ENCODE results near the gene CD300LB. TPM values are rescaled to one million over a fixed set of nuclear protein-coding genes. Genes with fewer than 3 reads are reported as not detected.

Gene CD300LB
- total RNA-seq, 1 donor from 2014 or later: not detected

DNA sequence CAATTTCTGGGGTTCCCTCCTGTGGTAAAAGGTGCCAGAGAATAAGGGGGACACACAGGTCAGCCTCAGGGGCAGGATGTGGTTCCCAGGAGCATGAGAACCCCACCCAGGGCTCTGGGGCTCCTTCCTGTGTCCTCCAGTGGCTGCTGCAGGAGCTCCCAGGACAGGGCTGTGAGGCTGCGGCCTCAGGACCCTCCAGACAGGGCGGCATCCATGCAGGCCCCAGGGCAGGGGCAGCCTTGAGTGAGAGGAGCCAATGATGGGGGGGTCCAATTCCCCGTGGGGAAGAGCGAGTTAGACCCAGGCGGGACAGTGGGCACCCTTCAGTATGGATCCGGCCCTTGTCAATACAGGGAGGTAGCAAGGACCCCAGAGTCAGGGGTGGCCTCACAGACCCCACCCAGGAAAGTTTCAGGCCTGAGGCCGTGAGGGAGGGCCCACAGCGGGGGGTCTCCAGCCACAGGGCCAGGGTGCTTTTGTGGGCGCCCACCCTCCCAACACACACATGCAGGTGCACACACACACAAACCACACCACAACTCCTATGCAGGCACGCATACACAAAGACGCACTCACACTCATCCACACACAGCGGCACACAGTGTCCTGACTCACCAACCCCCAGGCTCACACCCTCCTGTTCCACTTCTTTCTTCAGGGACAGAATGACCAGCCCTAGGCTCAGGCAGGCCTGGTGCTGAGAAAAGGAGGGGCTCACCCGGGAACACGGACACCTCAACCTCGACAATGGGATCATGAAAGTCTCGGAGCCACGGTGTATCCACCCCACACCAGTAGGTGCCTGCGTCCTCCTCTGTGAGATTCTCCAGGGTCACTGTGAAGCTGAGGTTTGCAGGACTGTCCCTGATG lies 12.9 kb upstream of the CD300LB start:
- TF ChIP-seq, protein P1, sequence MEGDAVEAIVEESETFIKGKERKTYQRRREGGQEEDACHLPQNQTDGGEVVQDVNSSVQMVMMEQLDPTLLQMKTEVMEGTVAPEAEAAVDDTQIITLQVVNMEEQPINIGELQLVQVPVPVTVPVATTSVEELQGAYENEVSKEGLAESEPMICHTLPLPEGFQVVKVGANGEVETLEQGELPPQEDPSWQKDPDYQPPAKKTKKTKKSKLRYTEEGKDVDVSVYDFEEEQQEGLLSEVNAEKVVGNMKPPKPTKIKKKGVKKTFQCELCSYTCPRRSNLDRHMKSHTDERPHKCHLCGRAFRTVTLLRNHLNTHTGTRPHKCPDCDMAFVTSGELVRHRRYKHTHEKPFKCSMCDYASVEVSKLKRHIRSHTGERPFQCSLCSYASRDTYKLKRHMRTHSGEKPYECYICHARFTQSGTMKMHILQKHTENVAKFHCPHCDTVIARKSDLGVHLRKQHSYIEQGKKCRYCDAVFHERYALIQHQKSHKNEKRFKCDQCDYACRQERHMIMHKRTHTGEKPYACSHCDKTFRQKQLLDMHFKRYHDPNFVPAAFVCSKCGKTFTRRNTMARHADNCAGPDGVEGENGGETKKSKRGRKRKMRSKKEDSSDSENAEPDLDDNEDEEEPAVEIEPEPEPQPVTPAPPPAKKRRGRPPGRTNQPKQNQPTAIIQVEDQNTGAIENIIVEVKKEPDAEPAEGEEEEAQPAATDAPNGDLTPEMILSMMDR (conservative IDR thresholded peaks at IDR 0.05; ENCODE audit: low read depth, low read length): no peak
- H3K4me3 ChIP-seq (ENCODE audit: low read depth, low read length): no peak overlapping the region
- no peak for DNase-seq (ENCODE audit: low read depth)

GRCh38 chr17:74543406-74543805 lies 12.1 kb upstream of the CD300LB start:
- TF ChIP-seq, protein P1 (conservative IDR thresholded peaks at IDR 0.05; ENCODE audit: low read depth, low read length): no peak
- H3K4me3 ChIP-seq (ENCODE audit: low read depth, low read length): no peak overlapping the region
- DNase-seq (ENCODE audit: low read depth): no peak

GRCh38 chr17:74542727-74543383 lies 11.6 kb upstream of the CD300LB start:
- no peak overlapping the region for H3K4me3 ChIP-seq (ENCODE audit: low read depth, low read length)
- DNase-seq (ENCODE audit: low read depth): no peak
- TF ChIP-seq, protein P1 (conservative IDR thresholded peaks at IDR 0.05; ENCODE audit: low read depth, low read length): no peak

- TF ChIP-seq, protein P1 (conservative IDR thresholded peaks at IDR 0.05; ENCODE audit: low read depth, low read length): no peak
- H3K4me3 ChIP-seq (ENCODE audit: low read depth, low read length): no peak overlapping the region
- no peak for DNase-seq (ENCODE audit: low read depth)
These were observed 10.9 kb upstream of the CD300LB start for GRCh38 chr17:74542166-74542565.

DNA sequence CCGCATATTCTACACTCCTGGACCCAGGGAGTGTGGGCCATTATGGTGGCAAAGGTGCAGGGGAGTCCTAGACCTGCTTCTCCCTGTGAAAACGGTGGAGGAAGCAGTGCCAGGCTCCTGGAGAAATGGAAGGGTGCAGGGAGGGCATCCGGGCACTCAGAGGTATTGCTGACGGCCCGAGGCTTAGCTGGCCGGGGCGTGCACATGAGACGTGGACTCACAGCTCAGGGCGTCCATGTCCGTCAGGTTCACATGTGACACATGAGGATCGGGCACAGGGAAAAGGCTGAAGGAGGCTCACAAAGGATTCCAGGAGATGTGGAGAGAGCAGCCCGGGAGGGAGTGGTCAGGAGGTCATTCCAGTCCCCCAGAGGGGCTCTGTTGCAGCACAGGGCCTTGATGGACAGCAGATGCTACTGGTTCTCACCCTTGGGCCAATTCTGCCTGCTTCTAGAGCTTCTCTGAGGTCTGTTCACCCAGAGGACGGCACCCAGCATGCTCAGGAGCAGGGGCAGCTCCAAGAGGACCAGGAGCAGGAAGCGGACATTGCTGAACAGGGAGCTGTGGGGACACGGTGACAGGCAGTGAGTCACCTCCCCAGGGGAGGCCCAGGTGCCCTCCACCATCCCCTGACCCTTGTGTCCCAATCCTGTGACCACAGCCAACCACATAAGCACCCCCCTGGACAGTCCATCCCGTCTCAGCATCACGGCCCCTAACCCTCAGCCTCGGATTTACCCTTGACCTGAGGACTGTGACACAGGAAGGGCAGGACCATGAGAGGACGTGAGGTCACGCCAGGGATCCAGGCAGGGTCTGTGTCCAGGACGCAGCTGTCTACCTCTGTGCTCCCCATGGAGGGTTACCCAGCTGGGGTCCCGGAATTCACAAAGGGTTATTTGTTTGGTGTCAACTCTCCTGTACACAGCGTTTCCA lies 10.2 kb upstream of the CD300LB start:
- no peak overlapping the region for H3K4me3 ChIP-seq (ENCODE audit: low read depth, low read length)
- DNase-seq (ENCODE audit: low read depth): no peak
- TF ChIP-seq, protein P1 (conservative IDR thresholded peaks at IDR 0.05; ENCODE audit: low read depth, low read length): no peak

DNA sequence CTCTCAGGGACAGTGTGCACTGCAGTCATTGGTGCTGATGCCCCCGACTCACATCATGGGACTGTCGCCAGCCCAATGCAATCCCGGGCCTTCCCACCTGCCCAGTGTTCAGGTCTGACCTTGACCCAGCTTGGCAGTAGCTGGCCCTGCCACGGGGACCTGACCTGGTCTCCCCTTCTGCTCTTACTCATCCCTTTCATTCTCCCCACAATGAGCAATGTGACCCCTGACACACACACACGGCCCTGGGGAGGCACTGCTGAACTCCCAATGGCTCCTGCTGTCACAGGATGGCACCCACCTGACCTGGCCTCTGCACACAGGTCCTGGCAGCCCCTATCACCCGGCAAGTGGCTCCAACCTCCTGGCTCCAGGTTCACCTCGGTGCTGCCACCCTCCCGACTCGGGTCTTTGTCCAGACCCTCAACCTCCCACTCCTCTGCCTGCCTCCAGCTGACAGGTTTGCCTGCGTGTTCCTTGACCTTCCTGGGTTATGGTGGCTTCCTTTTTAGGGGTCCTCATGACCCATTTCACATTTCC lies 8.1 kb upstream of the CD300LB start:
- no peak for DNase-seq (ENCODE audit: low read depth)
- no peak overlapping the region for H3K4me3 ChIP-seq (ENCODE audit: low read depth, low read length)
- TF ChIP-seq, protein P1 (conservative IDR thresholded peaks at IDR 0.05; ENCODE audit: low read depth, low read length): no peak

Measured in epithelial cell of proximal tubule (primary cell).